Upper lobe of left lung (tissue), 6 donors: ENCODE measurements around the gene ASH1L. TPM values are rescaled to one million over a fixed set of nuclear protein-coding genes. Genes with fewer than 3 reads are reported as not detected.
A peak's percentile ranks its signal among the peaks of the same experiment; 100 is the strongest.

ENCODE experiments used
- ATAC-seq, 2 donors: fragments of 200-7000 bp; cut with Tn5 transposase; one replicate each; pipeline ENCODE4 v1.9.1; 2022; ENCODE audit warnings: mild to moderate bottlenecking in 2 of 2, moderate library complexity in 2 of 2; ENCODE audit not compliant: low FRiP score in 2 of 2
- DNase-seq, 2 donors: peaks; one replicate each; pipeline ENCODE4 v3.0.0-alpha.2; 2019 to 2020
- H3K27ac ChIP-seq, 4 donors: fragments of 200-600 bp; sonication (generic); one replicate each; pipeline ENCODE4 v1.5.1; 2016 to 2019
- H3K27me3 ChIP-seq, 4 donors: fragments of 200-600 bp; sonication (generic); one replicate each; pipeline ENCODE4 v1.5.1; 2017 to 2019
- H3K36me3 ChIP-seq, 4 donors: fragments of 200-600 bp; sonication (generic); one replicate each; pipeline ENCODE4 v1.5.1; 2016 to 2019
- H3K4me1 ChIP-seq, 4 donors: fragments of 200-600 bp; sonication (generic); one replicate each; pipeline ENCODE4 v1.5.1; 2018 to 2019
- H3K4me3 ChIP-seq, 4 donors: fragments of 200-600 bp; sonication (generic); one replicate each; pipeline ENCODE4 v1.5.1; 2017 to 2019; ENCODE audit warnings: mild to moderate bottlenecking in 2 of 4, moderate library complexity in 1 of 4
- H3K9me3 ChIP-seq, 4 donors: fragments of 200-600 bp; sonication (generic); one replicate each; pipeline ENCODE4 v1.5.1; 2018 to 2019
- EP300 ChIP-seq, 4 donors: sonication (generic); formaldehyde crosslinking; IDR thresholded peaks; one replicate each; pipeline ENCODE4 v1.5.1; 2017; ENCODE audit warnings: antibody characterized with exemption in 4 of 4, control low read depth in 2 of 4
- POLR2A ChIP-seq, 4 donors: fragments of 450-650 bp; IDR thresholded peaks; one replicate each; pipeline ENCODE4 v1.5.1; 2016 to 2017; ENCODE audit warnings: antibody characterized with exemption in 4 of 4, mild to moderate bottlenecking in 2 of 4
- POLR2AphosphoS5 ChIP-seq, 2 donors: sonication (generic); formaldehyde crosslinking; IDR thresholded peaks; one replicate each; pipeline ENCODE4 v1.5.1; 2017; ENCODE audit warnings: antibody characterized with exemption in 2 of 2
- WGBS, 2 donors: methylation state at CpG; one replicate each; pipeline ENCODE4 v1.1.5; 2017 to 2018; 5-methylcytosine and 5-hydroxymethylcytosine counted together
- total RNA-seq, 6 donors: library from RNA; depleted of rRNA in 4 of 6; stranded (reverse); fragments of >200 nt in 4 of 6; gene quantifications; one replicate each; pipeline versions ENCODE4 v1.1.0 to v1.2.1, GENCODE V29; 2016 to 2021
- TF ChIP-seq, protein P1 (sequence below), 6 experiments: fragments of 450-650 bp in 4 of 6; fragments of 200-600 bp in 2 of 6; sonication (generic) in 2 of 6; IDR thresholded peaks; one replicate each; pipeline ENCODE4 v1.5.1; 2016 to 2019; ENCODE audit warnings: antibody characterized with exemption in 6 of 6
- donor health status: DM: no; HTN: no; CAD: no; lungs with moderate emphysema.
- donor health status: DM: no; HTN: yes; CAD: no; lungs with severe emphysema.

ASH1L gene
- total RNA-seq, 6 donors from 2014 or later = 43.5 to 68.8 (median 55.1) TPM

DNA sequence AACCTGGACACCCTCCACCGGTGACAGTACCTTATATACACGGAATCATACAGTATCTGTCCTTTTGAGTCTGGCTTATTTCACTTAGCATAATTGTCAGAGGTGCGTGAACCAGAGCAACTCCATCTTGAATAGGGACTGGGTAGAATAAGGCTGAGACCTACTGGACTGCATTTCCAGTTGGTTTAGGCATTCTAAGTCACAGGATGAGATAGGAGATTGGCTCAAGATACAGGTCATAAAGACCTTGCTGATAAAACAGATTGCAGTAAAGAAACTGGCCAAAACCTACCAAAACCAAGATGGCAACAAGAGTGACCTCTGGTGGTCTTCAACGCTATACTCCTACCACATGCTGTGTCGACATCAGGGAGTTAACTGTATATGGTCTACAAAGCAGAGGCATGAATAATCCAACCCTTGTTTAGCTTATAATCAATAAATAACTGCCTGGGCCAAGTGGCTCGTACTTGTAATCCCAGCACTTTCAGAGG lies 255.3 kb downstream of the ASH1L start:
- peaks cover 0 to 12% (median 0%) of the 10 kb centered on the region in 4 donors for H3K36me3 ChIP-seq
- H3K9me3 ChIP-seq = no peaks in the 10 kb centered on the region
- no peak for DNase-seq
- H3K27me3 ChIP-seq = no peaks in the 10 kb centered on the region
- peak overlapping the region in 2 of 4 donors; percentile 91 to 95 for H3K27ac ChIP-seq
- no peak for ATAC-seq
- TF ChIP-seq, protein P1, sequence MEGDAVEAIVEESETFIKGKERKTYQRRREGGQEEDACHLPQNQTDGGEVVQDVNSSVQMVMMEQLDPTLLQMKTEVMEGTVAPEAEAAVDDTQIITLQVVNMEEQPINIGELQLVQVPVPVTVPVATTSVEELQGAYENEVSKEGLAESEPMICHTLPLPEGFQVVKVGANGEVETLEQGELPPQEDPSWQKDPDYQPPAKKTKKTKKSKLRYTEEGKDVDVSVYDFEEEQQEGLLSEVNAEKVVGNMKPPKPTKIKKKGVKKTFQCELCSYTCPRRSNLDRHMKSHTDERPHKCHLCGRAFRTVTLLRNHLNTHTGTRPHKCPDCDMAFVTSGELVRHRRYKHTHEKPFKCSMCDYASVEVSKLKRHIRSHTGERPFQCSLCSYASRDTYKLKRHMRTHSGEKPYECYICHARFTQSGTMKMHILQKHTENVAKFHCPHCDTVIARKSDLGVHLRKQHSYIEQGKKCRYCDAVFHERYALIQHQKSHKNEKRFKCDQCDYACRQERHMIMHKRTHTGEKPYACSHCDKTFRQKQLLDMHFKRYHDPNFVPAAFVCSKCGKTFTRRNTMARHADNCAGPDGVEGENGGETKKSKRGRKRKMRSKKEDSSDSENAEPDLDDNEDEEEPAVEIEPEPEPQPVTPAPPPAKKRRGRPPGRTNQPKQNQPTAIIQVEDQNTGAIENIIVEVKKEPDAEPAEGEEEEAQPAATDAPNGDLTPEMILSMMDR (IDR thresholded peaks at IDR 0.05) = peak in 2 of 6 experiments; percentile 29 to 31
- TF ChIP-seq POLR2AphosphoS5 (IDR thresholded peaks at IDR 0.05) (no peak), POLR2A (IDR thresholded peaks at IDR 0.05) (no peak)
- H3K4me1 ChIP-seq = peaks cover 27 to 37% (median 33%) of the 10 kb centered on the region in 4 donors
- H3K4me3 ChIP-seq = peak overlapping the region in 1 of 4 donors; percentile 95
- WGBS, 2 donors = 56 to 62% methylated on average over 6 of the region's 6 CpGs

DNA sequence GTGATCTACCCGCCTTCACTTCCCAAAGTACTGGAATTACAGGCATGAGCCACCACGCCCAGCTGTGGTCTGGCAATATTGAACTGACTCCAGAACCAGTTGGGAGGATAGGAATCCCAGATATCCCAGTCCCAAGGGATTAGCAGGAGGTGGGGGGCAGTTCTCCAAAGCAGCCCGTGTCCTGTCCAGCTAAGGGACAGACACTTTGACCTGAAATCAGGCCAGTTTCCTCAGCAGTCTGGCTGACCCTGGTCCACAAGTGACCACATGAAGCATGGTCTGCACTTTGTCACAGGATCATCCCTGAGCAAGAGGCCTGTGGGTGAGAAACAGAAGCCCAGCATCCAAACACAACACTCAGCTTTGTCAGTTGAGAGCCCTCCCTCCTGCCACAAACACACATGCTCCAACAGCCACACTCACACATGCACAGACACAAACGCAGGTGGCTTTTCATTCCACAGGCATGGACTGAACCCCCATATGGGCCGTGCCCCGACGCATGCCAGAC lies 256.7 kb downstream of the ASH1L start:
- no peak overlapping the region for H3K27ac ChIP-seq
- 81 to 82% methylated on average over 7 of the region's 7 CpGs for WGBS, 2 donors
- ATAC-seq (no peak), DNase-seq (peak in 1 of 2 donors; percentile 46)
- no peaks in the 10 kb centered on the region for H3K27me3 ChIP-seq
- TF ChIP-seq EP300 (IDR thresholded peaks at IDR 0.05) = no peak
- TF ChIP-seq, protein P1 (IDR thresholded peaks at IDR 0.05) = no peak
- no peak for TF ChIP-seq POLR2A (IDR thresholded peaks at IDR 0.05)
- TF ChIP-seq POLR2AphosphoS5 (IDR thresholded peaks at IDR 0.05) = no peak
- H3K4me3 ChIP-seq = no peak overlapping the region
- peaks cover 0 to 7% (median 0%) of the 10 kb centered on the region in 4 donors for H3K36me3 ChIP-seq
- H3K4me1 ChIP-seq = peaks cover 20 to 30% (median 23%) of the 10 kb centered on the region in 4 donors
- no peaks in the 10 kb centered on the region for H3K9me3 ChIP-seq

DNA sequence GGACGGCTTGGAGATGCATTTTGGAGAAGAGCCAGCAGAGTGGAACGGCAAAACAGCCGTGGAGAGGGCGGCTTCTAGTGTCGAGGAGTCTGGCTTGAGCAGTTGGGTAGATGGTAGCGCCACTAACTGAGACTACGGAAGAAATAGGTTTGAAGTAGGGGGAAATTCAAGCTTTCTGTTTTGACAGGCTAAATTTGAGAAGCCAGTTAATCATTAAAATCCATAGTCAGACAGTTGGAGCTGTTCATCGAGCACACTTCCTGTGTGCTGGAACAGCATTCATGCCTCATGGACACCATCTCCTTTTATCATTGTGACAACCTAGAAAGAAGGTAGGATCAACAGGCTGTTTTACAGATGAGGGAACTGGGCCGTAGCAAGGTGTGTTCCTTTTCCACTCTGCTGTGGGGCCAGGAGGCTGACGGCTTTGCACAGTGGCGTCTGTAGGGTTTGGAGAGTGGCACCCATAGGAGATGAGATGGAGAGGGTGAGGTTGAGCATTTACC lies 258.0 kb downstream of the ASH1L start:
- DNase-seq = no peak
- H3K27me3 ChIP-seq = no peaks in the 10 kb centered on the region
- H3K4me3 ChIP-seq = no peak overlapping the region
- ATAC-seq = no peak
- TF ChIP-seq POLR2A (IDR thresholded peaks at IDR 0.05) (no peak), EP300 (IDR thresholded peaks at IDR 0.05) (no peak), POLR2AphosphoS5 (IDR thresholded peaks at IDR 0.05) (no peak)
- TF ChIP-seq, protein P1 (IDR thresholded peaks at IDR 0.05) = no peak
- WGBS, 2 donors = 63 to 69% methylated on average over 9 to 11 of the region's 11 CpGs
- H3K36me3 ChIP-seq = no peaks in the 10 kb centered on the region
- H3K9me3 ChIP-seq = no peaks in the 10 kb centered on the region
- peaks cover 7 to 17% (median 10%) of the 10 kb centered on the region in 4 donors for H3K4me1 ChIP-seq
- no peak overlapping the region for H3K27ac ChIP-seq

DNA sequence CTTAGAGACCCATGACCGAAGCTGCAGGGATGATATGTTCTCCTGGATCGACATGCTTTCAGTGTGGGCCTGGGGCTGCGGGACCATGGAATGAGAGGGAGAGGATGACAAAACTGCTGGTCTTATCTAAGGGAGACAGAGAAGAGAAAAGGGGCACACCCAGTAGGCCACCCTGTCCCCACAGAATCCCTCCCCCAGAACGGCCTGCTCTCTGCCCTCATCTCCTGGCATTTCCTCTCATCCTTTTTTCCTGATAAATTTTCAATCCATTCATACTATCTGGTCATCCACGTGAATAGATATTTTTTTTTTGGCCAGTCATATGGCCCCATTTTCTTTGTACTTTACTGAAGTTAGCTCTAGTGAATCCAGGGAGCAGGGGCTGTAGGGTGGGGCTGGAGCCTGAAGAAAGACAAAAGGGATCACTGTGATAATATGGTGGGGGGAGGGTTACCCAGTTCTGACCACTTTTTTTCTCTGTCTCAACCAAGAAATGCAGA lies 261.2 kb downstream of the ASH1L start, which contains the start of gene PKLR:
TSS of gene PKLR (minus strand) at position 97 of the 500 bp plus-strand sequence. CDS start at position 54, 43 bp downstream.
- H3K4me1 ChIP-seq = no peaks in the 10 kb centered on the region
- DNase-seq = no peak
- H3K9me3 ChIP-seq = no peaks in the 10 kb centered on the region
- H3K4me3 ChIP-seq = no peak within 1 kb of the TSS
- TF ChIP-seq POLR2AphosphoS5 (IDR thresholded peaks at IDR 0.05) (no peak), POLR2A (IDR thresholded peaks at IDR 0.05) (no peak), EP300 (IDR thresholded peaks at IDR 0.05) (no peak)
- TF ChIP-seq, protein P1 (IDR thresholded peaks at IDR 0.05) = no peak
- 88 to 89% methylated on average over 5 of the region's 5 CpGs for WGBS, 2 donors
- no peaks in the 10 kb centered on the region for H3K27me3 ChIP-seq
- no peak for ATAC-seq
- H3K36me3 ChIP-seq = no peaks in the 10 kb centered on the region
- H3K27ac ChIP-seq = no peak within 1 kb of the TSS
